ENCODE results near the gene ZNF608.

DNA sequence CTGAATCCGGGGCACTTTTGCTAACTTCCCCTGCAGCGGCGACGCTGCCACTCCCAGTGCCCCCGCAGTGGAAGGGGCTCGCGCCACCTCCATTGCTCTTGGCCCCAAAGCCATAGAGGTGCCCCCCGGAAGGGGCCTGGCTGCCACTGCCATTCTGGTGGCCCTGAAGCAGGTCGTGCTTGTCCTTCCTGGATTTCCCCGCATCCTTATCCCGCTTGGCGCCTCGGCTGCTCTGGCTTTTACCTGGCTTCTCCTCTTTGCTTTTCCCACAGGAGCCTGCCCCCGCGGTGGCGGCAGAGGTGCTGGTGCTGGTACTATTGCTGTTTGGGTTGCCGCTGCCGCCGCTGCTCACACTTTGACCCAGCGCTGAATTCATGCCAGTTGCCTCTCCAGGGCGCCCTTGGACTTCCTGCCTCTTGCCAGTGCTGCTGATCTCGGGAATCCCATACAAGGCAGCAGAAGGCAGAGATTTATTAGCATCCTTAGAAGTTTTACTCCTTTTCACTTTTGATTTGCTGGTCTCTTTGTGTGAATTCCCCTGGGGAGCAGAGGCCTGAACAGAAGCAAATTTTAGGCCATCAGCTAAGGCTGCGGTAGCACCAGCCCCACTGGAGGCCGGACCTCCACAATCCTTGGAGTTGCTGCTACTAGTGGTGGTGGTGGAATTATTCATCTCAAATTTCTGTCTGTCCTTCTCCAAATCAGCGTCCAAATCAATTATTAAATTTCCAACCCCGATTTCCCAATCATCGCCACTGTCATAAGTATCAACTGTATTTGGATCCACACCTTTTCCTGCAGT lies 2.1 kb downstream of the ZNF608 start:
- TF ChIP-seq MYC (IDR thresholded peaks at IDR 0.05; ENCODE audit: low read depth, low read length) (no peak), POLR2A (IDR thresholded peaks at IDR 0.05; ENCODE audit: low read depth, low read length) (no peak), EZH2 (IDR thresholded peaks at IDR 0.05; ENCODE audit: borderline replicate concordance, low read depth, low read length, severe bottlenecking) (no peak), POLR2AphosphoS5 (IDR thresholded peaks at IDR 0.05; ENCODE audit: insufficient read depth, low read depth, low read length) (no peak)
- TF ChIP-seq, protein P1, sequence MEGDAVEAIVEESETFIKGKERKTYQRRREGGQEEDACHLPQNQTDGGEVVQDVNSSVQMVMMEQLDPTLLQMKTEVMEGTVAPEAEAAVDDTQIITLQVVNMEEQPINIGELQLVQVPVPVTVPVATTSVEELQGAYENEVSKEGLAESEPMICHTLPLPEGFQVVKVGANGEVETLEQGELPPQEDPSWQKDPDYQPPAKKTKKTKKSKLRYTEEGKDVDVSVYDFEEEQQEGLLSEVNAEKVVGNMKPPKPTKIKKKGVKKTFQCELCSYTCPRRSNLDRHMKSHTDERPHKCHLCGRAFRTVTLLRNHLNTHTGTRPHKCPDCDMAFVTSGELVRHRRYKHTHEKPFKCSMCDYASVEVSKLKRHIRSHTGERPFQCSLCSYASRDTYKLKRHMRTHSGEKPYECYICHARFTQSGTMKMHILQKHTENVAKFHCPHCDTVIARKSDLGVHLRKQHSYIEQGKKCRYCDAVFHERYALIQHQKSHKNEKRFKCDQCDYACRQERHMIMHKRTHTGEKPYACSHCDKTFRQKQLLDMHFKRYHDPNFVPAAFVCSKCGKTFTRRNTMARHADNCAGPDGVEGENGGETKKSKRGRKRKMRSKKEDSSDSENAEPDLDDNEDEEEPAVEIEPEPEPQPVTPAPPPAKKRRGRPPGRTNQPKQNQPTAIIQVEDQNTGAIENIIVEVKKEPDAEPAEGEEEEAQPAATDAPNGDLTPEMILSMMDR (IDR thresholded peaks at IDR 0.05; ENCODE audit: extremely low read depth in 1 of 2, insufficient read depth in 1 of 2, low read depth in 1 of 2, low read length in 2 of 2): no peak
- TF ChIP-seq, protein P2, sequence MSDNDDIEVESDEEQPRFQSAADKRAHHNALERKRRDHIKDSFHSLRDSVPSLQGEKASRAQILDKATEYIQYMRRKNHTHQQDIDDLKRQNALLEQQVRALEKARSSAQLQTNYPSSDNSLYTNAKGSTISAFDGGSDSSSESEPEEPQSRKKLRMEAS (IDR thresholded peaks at IDR 0.05; ENCODE audit: insufficient read depth, insufficient read length): no peak
